GM12872 (cell line): ENCODE data around the gene QDPR.

Source experiments
- TF ChIP-seq, protein P1 (sequence below): IDR thresholded peaks from 3 replicates; pipeline ENCODE4 v1.5.1; 2011; ENCODE audit warnings: low read depth, mild to moderate bottlenecking, low read length, moderate library complexity; ENCODE audit not compliant: insufficient read depth

QDPR gene

DNA sequence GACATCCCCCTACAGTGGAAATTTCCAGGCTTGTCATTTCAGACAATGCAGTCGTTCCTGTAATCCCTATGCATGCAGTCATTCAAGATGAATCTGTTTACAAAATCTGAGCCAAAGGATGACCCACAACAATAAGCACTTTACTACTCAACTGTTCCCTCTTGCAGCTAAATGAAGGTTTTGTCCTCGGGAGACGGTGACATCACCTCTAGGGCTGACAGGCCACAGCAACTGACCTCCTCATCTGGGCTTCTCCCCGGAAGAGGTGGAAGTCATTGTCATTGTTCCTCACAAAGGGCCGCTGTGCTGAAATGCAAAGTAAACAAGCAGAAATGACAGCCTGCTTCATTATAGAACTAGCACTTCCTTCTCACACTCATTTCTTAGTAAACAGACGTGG lies 32.3 kb upstream of the QDPR start:
- TF ChIP-seq, protein P1, sequence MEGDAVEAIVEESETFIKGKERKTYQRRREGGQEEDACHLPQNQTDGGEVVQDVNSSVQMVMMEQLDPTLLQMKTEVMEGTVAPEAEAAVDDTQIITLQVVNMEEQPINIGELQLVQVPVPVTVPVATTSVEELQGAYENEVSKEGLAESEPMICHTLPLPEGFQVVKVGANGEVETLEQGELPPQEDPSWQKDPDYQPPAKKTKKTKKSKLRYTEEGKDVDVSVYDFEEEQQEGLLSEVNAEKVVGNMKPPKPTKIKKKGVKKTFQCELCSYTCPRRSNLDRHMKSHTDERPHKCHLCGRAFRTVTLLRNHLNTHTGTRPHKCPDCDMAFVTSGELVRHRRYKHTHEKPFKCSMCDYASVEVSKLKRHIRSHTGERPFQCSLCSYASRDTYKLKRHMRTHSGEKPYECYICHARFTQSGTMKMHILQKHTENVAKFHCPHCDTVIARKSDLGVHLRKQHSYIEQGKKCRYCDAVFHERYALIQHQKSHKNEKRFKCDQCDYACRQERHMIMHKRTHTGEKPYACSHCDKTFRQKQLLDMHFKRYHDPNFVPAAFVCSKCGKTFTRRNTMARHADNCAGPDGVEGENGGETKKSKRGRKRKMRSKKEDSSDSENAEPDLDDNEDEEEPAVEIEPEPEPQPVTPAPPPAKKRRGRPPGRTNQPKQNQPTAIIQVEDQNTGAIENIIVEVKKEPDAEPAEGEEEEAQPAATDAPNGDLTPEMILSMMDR: no peak

DNA sequence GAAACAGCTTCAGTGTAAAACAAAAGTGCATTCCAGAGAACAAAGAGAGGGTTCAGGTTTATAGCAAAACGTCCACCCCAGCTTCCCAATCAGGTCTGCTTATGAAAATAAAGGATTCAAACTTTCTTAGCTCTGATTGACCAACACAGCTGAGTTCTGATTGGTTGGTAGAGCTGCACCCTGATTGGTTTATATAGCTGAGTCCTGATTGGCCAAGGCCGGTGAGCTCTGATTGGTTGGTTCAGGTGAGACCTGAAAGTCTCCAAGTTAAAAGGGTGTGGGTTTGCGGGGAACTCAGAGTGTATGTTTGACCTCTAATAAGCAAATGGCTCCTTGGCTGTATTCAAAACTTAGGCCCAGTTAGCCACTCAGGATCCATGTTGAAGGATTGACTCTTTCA lies 24.0 kb upstream of the QDPR start:
- TF ChIP-seq, protein P1: no peak

DNA sequence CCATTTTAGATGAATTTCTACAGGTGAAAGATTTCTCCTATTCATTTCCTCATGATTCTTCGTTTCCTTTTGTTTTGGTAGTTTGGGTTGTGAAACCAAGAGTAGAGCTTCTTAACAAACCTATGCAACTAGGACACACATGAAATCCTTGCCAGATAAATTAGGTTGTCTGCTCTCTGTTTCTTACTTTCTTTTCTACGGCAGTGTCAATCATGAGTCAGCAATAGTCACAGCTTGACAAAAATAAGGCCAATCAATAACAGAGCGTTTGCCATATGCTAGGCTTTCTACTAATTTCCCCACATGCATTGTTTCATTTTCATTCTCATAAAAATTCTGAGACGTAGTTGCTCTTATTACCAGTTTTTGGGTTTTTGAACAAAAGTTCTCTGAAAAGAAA lies 23.4 kb upstream of the QDPR start:
- TF ChIP-seq, protein P1: no peak

DNA sequence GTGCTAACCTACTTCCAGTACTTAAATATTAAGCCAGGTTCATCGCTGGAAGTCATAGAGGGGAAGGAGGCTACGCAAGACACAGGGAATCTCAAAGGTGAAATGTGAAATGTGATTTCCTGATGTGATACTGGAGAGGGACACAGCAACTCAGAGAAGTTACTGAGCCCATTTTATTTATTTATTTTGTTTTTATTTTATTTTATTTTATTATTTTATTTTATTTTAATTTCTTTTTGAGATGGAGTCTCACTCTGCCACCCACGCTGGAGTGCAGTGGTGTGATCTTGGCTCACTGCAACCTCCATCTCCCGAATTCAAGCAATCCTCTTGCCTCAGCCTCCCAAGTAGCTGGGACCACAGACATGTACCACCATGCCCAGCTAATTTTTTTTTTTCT lies 22.8 kb upstream of the QDPR start:
- TF ChIP-seq, protein P1: no peak

DNA sequence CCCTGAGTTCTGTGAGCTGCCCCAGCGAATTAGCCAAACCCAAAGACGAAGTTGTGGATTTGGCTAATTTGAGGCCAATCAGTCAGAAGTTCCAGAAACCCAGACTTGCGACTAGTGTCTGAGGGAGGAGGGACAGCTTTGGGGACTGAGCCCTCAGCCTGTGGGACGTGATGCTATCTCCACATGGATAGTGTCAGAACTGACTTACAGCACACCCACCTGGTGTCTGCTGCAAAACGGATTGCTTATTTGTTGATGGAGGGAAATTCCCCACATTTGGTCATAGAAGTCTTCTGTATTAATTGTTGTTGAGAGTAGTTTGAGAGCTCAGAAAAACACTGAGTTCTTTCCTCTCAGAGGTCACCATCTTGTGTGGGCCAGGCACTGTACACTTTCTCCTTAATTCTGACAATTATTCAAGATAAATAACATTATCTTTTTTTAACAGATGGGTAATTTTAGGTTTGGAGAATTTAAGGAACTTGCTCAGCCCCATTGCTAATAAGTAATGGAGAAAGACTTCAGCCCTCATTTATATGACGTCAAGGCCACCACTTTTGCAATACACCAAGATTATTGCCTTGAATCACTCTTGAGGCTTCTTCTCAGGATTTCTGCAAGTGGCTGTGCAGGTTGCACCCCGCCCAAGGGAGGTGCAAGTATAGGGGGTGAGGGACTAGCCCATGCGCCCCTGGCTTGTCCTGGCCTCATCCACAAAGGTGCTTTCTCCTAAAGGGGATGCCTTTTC lies 19.8 kb upstream of the QDPR start:
- TF ChIP-seq, protein P1: no peak

DNA sequence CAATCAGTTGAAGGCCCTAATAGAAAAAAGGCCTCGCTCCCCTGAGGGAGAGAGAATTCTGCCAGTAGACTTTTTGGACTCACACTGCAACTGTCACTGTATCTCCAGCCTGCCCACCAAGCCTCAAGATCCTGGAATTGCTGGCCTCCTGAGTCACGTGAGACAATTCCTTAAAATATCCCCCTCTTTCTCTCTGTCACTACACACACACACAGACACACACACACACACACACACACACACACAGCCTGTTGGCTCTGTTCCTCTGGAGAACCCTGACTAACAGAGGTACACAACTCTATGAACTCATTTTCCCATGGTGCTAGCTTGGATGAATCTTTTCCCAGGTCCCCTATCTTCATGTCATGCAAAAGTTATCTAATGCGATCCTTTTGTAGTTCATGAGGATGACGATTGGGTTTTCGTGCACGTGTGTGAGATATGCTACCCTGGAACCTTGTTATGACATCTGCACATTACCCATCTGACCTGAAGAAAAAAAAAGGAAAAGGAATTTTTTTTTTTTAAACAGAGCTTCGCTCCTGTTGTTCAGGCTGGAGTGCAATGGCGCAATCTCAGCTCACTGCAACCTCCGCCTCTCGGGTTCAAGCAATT lies 16.8 kb upstream of the QDPR start:
- TF ChIP-seq, protein P1: no peak

DNA sequence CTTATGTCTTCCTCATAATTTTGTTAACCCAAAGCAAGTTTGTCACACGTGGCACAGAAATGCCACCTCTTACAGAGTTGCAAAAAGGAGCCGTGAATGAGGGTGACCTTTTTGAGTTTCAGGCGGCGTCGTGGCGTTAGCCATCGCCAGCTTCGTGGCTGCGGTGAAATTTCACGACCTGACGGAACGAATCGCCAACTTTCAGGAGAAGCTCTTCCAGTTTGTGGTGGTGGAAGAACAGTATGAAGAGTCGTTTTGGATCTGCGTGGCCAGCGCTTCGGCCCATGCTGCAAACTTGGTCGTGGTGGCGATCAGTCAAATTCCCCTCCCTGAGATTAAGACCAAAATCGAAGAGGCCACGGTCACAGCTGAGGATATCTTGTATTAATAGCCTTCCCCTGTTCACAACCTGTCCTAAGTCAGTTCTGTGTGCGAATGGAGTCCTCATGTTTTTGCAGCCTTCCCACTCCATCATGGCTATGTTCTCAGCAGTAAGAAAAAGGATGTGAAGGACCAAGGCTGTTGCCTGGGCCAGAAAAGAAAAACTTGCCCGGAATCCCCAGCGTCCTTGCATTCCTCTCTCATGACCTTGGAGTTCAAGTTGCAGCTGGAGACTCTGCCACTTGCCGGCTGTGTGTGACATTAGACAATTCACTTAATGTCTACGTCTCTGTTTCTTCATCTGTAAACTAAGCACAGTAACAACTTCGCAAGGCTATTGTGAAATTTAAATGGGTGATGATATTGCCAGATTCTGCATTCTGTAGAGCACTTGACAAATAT lies 15.0 kb upstream of the QDPR start:
- TF ChIP-seq, protein P1: no peak
